Epidermal melanocyte (primary cell): ENCODE data around the gene KIF26B.
"Not testable (repeated sequence)": the region's sequence is repeated elsewhere in the genome, so short reads cannot be mapped to it uniquely, and the experiment has no call there.

Experiments used
- DNase-seq: peaks from one replicate; pipeline ENCODE4 v3.0.0; 2011; ENCODE audit warnings: low spot score; ENCODE audit not compliant: insufficient read length

Gene KIF26B

GRCh38 chr1:245353411-245353810 lies 198.6 kb downstream of the KIF26B start:
- DNase-seq: no peak

GRCh38 chr1:245353915-245354775 lies 199.4 kb downstream of the KIF26B start:
- DNase-seq: no peak

GRCh38 chr1:245355851-245356630 lies 201.3 kb downstream of the KIF26B start:
- DNase-seq: not testable (repeated sequence)

GRCh38 chr1:245356891-245357585 lies 202.3 kb downstream of the KIF26B start:
- no peak for DNase-seq

- DNase-seq: not testable (repeated sequence)
Observed at GRCh38 chr1:245359101-245359680, 204.4 kb downstream of the KIF26B start.

- DNase-seq: no peak
Observed at GRCh38 chr1:245361065-245361464, 206.3 kb downstream of the KIF26B start.

GRCh38 chr1:245361951-245362350 lies 207.2 kb downstream of the KIF26B start:
- no peak for DNase-seq

- no peak for DNase-seq
Observed at GRCh38 chr1:245363461-245364200, 208.8 kb downstream of the KIF26B start.

GRCh38 chr1:245365095-245366020 lies 210.6 kb downstream of the KIF26B start:
- no peak for DNase-seq

- no peak for DNase-seq
Observed at GRCh38 chr1:245366886-245367285, 212.1 kb downstream of the KIF26B start.

GRCh38 chr1:245370175-245370825 lies 215.5 kb downstream of the KIF26B start:
- DNase-seq: no peak

GRCh38 chr1:245370905-245371581 lies 216.3 kb downstream of the KIF26B start:
- DNase-seq: no peak

GRCh38 chr1:245373131-245373530 lies 218.3 kb downstream of the KIF26B start:
- no peak for DNase-seq

GRCh38 chr1:245375789-245376460 lies 221.1 kb downstream of the KIF26B start:
- DNase-seq: no peak

- no peak for DNase-seq
Observed at GRCh38 chr1:245377854-245378253, 223.1 kb downstream of the KIF26B start.

GRCh38 chr1:245378311-245378722 lies 223.5 kb downstream of the KIF26B start:
- DNase-seq: no peak

- no peak for DNase-seq
Observed at GRCh38 chr1:245378745-245379144, 224.0 kb downstream of the KIF26B start.
